Upper lobe of left lung (tissue), 4 donors: ENCODE data around the gene SAMD11.

ENCODE experiments used
- POLR2AphosphoS5 ChIP-seq, 2 donors: sonication (generic); formaldehyde crosslinking; IDR thresholded peaks; one replicate each; pipeline ENCODE4 v1.5.1; 2017; ENCODE audit warnings: antibody characterized with exemption in 2 of 2
- TF ChIP-seq, protein P1 (sequence below), 6 experiments: fragments of 450-650 bp in 4 of 6; fragments of 200-600 bp in 2 of 6; sonication (generic) in 2 of 6; IDR thresholded peaks; one replicate each; pipeline ENCODE4 v1.5.1; 2016 to 2019; ENCODE audit warnings: antibody characterized with exemption in 6 of 6

- TF ChIP-seq, protein P1, sequence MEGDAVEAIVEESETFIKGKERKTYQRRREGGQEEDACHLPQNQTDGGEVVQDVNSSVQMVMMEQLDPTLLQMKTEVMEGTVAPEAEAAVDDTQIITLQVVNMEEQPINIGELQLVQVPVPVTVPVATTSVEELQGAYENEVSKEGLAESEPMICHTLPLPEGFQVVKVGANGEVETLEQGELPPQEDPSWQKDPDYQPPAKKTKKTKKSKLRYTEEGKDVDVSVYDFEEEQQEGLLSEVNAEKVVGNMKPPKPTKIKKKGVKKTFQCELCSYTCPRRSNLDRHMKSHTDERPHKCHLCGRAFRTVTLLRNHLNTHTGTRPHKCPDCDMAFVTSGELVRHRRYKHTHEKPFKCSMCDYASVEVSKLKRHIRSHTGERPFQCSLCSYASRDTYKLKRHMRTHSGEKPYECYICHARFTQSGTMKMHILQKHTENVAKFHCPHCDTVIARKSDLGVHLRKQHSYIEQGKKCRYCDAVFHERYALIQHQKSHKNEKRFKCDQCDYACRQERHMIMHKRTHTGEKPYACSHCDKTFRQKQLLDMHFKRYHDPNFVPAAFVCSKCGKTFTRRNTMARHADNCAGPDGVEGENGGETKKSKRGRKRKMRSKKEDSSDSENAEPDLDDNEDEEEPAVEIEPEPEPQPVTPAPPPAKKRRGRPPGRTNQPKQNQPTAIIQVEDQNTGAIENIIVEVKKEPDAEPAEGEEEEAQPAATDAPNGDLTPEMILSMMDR (IDR thresholded peaks at IDR 0.05): no peak
- no peak for TF ChIP-seq POLR2AphosphoS5 (IDR thresholded peaks at IDR 0.05)
These were observed 8.2 kb upstream of the SAMD11 start for GRCh38 chr1:915295-916172.
